Activated naive CD4-positive, alpha-beta T cell treated with Interleukin-2 at 50 U/mL for 16 hours (primary cell): Measurements from ENCODE around the gene TMEM52B.
A peak's percentile ranks its signal among the peaks of the same experiment; 100 is the strongest.
"Not testable (repeated sequence)": the region's sequence is repeated elsewhere in the genome, so short reads cannot be mapped to it uniquely, and the experiment has no call there.

Experiments used
- DNase-seq: peaks from one replicate; pipeline ENCODE4 v3.0.0-alpha.2; 2020

TMEM52B gene

GRCh38 chr12:10211940-10212738, 33.3 kb downstream of the TMEM52B start:
- DNase-seq = peak; percentile 89

- DNase-seq = peak; percentile 80
Observed at GRCh38 chr12:10212739-10213131, 33.9 kb downstream of the TMEM52B start, which contains the start of gene GABARAPL1. Gene GABARAPL1, plus strand, starts transcription at chr12:10212877. Its CDS starts 253 bp downstream, at chr12:10213130.

- peak; percentile 84 for DNase-seq
Observed at GRCh38 chr12:10213168-10214135, 34.6 kb downstream of the TMEM52B start.

GRCh38 chr12:10214136-10214894, 35.5 kb downstream of the TMEM52B start:
- no peak for DNase-seq

GRCh38 chr12:10214895-10215267, 36.0 kb downstream of the TMEM52B start:
- DNase-seq = no peak

- DNase-seq = no peak
Observed at GRCh38 chr12:10215436-10215835, 36.6 kb downstream of the TMEM52B start.

- peak; percentile 40 for DNase-seq
Observed at GRCh38 chr12:10215946-10216345, 37.1 kb downstream of the TMEM52B start.

- no peak for DNase-seq
Observed at GRCh38 chr12:10218021-10218420, 39.2 kb downstream of the TMEM52B start.

- DNase-seq = no peak
Observed at GRCh38 chr12:10220398-10221077, 41.7 kb downstream of the TMEM52B start.

GRCh38 chr12:10221846-10222245, 43.0 kb downstream of the TMEM52B start:
- no peak for DNase-seq

- no peak for DNase-seq
Observed at GRCh38 chr12:10223208-10223607, 44.4 kb downstream of the TMEM52B start.

- not testable (repeated sequence) for DNase-seq
Observed at GRCh38 chr12:10225426-10225825, 46.6 kb downstream of the TMEM52B start.

GRCh38 chr12:10226086-10226485, 47.3 kb downstream of the TMEM52B start:
- DNase-seq = no peak

- DNase-seq = no peak
Observed at GRCh38 chr12:10226731-10227130, 47.9 kb downstream of the TMEM52B start.

GRCh38 chr12:10227648-10228047, 48.8 kb downstream of the TMEM52B start:
- DNase-seq = no peak

- no peak for DNase-seq
Observed at GRCh38 chr12:10234562-10234961, 55.7 kb downstream of the TMEM52B start.

- peak; percentile 43 for DNase-seq
Observed at GRCh38 chr12:10235761-10236631, 57.2 kb downstream of the TMEM52B start.

- no peak for DNase-seq
Observed at GRCh38 chr12:10236720-10237119, 57.9 kb downstream of the TMEM52B start.

- DNase-seq = no peak
Observed at GRCh38 chr12:10238526-10238925, 59.7 kb downstream of the TMEM52B start.

GRCh38 chr12:10241290-10241689, 62.5 kb downstream of the TMEM52B start:
- DNase-seq = no peak
